HG02642 (cell line): ENCODE measurements around the gene ARAP3.

ENCODE experiments used
- ATAC-seq: cut with Tn5 transposase; IDR thresholded peaks from one replicate; pipeline ENCODE4 v1.9.1; 2021; ENCODE audit warnings: mild to moderate bottlenecking; ENCODE audit not compliant: unreplicated experiment, poor library complexity

Gene ARAP3

DNA sequence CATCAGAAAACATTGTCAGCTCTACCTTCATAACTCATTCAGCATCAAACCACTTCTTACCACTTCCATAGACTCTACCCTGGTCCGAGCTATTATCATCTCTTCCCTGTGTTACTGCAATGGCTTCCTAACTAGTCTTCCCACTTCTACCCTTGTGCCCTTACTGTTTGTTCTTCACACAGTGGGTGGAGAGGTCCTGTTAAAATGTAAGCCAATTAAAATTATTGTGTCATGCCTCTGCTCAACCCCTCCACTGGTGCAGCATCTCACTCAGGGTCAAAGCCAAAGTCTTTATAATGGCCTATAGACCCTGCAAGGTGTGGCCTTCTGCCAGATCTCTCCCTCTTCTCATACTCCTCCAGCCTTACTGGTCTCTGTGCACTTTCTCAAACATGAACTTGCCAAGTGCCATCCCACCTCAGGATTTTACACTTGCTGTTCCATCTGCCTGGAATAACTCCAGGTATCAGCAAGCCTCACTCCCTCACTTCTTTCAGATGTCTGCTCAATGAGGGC lies 22.8 kb upstream of the ARAP3 start:
- no peak for ATAC-seq

DNA sequence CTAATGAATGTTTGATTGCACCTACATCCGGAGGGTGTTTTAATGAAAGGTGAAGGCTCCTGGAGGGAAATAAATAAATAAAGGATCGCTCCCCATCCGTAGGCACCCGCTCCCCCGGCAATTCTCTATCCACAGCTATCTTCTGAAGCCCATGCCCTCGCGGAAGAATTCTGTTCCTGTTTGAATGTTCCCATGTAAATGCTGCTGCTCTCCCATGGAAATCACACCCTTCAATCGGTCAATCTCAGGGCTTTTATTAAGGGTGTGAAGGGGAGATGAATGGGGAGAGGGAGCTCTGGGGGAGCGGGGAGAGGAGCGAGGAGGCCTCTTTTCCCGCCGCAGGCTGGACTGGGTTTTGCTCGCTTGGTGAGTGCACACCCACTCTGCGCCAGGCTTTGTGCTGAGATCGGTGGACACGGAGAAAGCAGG lies 21.1 kb upstream of the ARAP3 start:
- ATAC-seq: no peak

DNA sequence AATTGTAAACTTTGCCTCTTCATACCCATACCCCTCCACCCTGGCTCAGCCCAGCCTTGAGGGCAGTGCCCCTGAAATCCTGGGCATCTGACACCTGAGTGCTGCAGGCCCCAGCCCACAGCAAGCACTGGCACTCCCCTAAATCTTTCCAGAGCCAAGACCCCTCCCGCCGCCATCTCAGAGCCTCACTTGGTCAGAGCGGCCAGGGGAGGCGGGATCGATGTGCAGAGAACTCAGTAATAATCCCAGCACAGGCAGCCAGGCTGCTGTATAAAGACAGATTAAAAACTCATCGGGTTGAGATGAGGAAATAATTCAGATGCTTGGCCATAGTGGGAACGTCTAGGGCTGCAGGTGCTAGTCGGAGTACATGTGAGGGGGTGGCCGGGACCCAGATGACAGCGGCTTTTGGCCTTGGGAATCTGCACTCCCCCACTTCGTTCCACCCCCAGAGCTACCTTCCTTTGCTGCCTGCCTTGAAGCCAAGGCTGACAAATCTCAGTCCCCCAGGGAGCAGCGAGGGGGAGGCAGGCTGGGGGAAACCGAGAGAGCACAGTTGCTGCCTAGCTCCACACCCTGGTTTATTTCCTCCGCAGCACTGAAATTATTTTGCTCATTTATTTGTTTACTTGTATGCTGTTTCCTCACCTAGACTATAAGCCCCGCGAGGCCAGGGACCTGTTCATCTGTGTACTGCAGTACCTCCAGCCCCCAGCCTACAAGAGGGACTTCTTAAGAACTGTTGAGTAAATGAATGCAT lies 19.5 kb upstream of the ARAP3 start:
- ATAC-seq: peak; percentile 78

DNA sequence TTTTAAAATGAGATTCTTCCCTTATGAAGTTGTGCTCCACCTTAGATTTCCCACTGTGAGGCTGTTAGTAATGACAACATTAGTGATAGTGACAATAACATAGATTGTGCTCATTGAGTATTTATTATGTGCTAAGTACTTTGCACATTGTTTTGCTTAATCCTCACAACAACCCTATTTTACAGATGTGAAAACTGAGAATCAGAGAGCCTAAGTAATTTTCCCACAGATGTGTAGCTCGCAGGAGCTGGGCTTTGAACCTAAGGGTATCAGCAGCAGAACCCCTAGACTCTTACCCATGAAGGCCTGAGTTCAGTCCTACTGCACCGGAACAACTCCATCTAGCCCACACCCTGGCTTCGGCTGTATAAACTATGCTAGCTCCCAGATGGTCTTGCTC lies 15.6 kb upstream of the ARAP3 start:
- no peak for ATAC-seq

DNA sequence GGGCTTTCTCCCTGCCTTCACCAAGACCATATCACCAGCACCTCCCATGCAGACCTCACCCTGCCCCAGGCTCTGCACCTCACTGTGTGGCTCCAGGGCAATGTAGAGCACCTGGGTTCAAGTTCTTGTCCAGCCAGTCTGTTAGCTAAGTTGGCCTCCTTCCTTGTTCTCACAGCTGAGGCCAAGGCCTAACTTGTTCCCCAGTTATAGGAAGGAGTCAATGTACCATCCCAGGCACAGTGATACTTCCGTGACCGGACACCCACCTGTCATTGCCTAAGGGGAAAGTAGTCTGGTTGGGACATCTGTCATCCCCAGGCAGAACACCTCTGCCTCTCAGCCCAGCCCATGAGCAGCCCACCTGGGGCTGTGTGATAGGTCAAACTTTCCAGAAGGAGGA lies 14.4 kb upstream of the ARAP3 start:
- ATAC-seq: no peak

DNA sequence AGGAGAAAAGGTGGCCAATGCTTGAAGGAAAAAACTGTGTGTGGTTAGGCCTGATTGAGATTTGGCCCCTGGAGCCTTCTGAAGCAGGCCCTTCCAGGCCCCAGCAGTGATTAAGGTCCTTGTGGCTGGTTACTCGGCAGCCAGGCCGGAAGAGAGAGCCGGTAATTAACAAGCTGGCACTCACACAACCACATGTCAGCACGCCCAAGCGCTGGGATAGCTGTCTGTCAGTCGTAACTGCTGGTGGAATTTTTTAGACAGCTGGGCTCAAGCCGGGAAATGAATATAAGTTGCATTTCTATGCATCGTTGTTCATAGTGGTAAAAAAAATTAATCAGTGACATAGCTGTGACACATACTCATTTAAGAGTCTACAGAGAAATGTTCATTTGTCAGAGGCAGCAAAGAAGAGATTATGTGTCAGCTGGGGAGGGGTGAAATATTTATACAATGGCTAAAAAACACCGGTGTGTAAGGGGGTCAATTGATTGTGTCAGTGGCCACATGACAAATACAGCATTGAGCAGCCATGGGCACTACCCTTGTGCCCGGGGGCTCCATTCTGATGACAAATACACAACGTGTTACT lies 13.7 kb upstream of the ARAP3 start:
- ATAC-seq: no peak

DNA sequence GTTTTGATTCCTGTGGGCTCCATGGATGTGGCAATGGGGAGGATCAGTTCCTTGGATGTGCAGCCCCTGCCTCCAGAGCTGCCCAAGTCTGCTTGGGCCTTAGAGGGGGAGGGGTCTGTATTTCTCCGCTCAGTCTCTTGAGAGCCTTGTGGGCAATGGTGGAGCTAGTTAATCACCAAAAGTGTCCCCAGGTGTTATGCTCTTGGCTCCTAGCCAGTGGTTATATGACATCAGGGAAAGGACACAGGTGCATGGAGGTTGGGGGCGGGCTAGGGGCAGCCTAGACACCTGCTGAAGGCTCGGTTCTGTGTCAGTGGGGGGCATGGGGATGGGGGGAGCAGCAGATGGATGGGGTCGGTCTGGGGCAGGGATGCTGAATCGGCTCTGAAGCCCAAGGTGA lies 12.4 kb upstream of the ARAP3 start:
- no peak for ATAC-seq

DNA sequence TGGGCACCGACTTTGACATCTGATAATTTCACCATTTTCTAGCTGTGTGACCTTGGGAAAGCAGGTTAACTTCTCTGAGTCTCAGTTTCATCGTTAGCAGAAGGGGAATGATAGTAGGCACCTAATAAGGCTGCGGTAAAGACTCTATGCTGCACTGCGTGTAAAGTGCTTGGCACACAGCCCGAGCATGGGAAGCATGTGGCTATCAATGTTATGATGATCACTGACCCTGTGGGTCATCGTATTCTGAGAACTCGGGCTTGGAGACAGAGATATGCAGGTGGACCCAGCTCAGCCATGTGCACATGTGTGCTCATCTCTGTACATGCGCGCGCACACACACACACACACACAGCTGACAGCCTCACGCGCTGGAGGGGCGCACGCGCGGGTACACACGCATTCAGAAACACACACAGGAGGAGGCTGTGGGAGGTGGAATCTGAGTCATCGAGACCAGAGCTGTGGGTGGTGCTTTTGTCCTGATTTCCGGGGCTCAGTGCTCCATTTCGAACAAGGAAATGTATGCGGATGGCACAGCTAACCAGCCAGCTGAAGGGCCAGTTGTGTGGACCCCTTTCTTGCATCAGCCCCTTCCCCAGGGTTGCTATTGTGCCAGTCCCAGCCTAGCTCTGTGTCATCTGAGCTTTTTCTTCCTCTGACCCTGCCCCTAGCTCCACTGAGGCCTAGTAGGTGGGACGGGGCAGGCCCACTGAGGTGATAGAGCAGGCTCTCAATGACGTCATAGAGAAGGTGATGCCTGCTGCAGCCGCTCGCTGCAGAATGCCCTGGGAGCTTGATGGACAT lies 11.1 kb upstream of the ARAP3 start:
- no peak for ATAC-seq

DNA sequence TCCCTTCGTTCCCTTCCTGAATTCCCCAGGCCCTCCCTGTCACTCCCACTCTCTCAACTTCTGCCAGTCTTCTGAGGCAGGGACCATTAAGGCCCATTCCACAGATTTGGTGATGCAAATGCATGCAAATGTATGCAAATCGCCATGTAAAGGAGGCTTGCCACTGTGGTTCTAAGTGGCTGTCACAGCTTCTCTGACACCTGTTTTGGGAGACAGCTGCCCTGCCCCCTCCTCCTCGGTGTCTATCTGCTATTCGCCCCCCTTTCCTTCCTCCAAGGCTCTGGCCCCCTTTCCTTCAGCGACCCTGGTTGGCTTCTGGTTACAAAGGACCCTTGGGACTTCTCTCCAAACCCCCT lies 10.5 kb upstream of the ARAP3 start:
- no peak for ATAC-seq

DNA sequence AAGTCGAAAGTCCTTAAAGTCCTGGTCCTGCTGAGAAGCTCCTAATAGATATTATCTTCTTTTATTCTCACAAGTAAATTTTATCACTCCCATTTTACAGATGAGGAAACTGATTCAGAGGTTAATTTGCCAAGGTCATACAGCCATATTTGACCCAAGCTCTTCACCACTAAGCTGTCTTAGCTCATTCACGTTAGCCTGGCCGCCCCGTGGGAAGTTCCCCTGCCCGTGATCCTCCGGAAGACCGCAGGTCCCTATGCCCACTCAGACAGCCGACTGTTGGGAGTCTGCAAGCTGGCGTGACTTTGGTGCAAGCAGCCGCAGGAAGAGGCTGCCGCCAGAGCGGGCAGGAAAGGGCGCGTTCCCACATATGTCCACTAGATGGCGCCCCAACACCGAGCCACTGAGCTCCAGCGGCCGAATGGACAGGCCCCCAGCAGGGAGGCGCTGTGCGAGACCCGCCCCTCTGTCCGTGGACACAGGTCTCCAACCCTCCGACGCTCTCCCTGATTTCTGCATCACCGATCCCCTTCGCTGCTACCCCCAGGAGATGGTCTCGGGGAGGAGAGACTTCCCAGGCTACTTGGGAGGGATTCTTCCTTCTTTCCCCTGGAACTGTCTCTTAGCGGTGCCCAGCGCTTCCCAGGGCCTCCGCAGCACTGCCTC lies 10.0 kb upstream of the ARAP3 start:
- ATAC-seq: peak; percentile 95

DNA sequence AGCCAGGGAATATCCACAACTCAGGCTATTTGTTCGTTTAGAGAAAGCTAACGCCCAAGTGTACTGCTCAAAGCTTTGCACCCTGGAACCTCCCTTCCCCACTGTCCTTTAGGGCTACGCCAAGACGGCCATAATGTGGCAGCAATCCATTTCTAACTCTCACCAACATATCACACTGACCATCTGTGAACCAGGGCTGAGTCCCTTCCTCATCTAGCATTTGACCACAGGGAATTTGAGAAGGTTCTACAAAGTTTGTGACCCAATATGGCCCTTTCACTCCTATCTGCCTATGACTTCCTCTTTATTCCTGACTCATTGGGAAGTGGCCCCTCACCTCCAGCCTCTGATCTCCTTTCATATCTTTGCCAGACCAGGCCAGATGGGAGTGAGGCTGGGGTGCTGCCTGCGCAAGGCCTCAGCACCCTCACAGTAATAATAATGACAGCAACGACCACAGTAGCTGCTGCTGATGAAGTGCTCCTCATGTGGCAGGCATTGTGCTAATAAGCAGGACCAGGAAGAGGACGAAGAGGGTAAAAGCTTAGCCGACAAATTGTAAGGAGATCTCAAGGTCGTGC lies 9.3 kb upstream of the ARAP3 start:
- ATAC-seq: no peak

DNA sequence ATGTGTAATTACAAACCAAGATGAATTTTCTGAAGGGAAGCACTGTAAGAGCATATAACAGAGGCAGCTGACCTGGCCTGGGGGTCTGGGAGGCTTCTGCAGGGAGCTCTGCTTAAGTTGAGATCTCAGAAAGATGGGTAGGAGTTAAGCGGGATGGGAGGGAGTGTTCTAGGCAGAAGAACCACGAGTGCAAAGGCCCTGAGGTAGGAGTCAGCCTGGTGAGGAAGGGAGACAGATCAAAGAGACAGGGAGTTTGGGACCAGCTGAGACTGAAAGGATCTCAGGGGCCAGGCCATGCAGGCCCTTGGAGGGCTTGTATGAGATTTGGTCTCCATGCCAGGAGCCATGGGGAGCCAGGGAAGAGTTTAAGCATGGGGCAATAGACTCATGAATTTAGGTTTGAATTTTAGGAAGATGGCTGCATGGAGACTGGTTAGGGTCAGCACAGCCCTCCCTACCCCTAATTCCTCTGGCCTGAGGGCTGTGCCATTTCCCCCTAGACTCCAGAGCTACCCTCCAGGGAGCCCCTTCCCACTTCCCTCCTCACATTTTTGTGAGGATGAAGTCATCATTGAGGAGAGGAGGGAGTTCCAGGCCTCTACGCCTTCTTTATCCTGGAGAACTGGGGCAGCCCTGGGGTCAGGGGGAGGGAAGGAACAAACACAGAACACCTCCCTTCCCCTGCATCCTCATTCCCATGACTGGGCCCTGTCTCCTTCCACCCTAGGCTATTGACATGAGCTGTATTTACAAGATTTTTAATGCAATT lies 4.8 kb upstream of the ARAP3 start:
- ATAC-seq: no peak

DNA sequence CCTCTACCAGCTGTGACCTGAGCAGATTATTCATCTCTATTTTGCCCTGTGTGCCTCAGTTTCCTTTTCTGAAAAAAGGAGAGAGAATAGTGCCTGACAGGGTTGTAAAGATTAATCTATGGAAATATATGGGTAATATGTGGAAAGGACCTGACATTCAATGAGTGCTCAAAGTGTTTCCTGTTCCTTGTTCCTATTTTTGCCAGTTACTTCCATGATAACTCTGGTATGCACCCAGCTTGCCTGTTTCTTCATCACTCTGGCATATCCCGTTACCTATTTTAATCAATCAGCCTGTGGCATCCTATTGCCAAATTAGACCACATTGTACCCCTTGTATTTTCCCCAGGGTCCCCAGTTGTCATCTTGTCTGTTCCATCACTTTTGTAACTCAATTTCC lies 3.6 kb upstream of the ARAP3 start:
- ATAC-seq: no peak

DNA sequence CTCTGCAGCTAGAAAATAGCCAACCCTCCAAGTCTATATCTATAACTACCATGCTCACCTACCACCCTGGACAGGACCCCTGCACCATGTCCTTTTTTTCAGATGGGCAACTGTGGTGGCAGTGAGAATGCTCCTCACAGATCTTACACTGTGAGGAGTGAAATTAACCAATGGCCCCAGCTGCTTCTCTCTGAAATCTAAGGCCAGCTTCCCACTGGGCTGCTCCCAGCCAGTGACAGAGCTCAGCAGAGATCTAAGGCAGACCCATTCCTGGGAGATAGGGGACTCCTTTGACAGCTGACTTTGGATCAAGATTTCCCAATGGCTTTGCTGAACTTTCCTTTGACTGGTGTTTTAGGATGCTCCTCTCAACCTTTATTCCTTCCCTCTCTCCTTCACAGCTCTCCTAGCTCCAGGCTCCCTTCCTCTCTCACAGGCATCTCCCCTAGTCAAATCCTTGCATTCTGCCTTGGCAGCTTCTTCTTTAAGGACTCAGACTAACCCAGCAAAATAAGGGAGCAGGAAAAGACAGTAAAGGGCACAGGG lies 1.6 kb upstream of the ARAP3 start:
- ATAC-seq: no peak

DNA sequence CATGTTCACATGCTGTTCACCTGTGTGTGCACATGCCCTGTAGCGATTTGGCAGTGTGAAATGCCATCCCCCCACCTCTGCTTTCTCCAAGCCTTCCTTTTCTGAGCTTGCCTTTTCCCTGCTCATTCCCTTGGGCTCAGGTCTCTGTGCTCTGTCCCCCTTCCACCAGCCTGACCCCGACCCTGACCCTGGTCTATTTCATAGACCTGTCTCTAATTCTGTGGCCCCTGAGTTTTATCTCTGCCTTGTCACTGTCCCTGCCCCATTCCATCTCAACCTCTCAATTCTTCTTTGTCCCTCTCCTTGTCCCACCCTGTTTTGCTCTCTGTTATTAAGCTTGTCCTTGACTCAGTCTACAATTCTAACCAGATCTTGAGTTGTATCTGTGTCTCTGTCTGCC lies 735 bp downstream of the ARAP3 start:
- no peak for ATAC-seq

DNA sequence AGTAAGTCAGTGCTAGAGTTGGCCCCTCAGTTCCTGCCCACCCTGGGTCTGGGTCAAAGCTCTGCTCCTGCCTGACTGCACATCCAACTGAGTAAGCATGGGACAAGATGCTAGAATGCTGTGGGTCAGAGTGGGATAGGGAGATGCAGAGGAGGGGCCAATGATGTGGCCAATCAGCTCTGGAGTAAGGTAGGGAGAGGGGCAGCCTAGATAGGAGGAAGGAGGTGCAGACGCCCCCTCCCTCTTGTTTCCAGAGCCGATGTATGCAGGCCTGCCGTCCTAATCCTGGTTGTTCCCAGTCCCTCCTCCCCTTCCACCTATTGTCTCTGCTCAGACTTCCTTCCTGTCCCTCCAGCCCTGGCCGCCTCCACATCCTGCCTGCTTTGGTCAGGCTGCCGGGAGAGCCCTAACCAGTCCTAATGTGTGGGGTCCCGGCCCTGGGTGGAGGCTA lies 1.3 kb downstream of the ARAP3 start:
- no peak for ATAC-seq

DNA sequence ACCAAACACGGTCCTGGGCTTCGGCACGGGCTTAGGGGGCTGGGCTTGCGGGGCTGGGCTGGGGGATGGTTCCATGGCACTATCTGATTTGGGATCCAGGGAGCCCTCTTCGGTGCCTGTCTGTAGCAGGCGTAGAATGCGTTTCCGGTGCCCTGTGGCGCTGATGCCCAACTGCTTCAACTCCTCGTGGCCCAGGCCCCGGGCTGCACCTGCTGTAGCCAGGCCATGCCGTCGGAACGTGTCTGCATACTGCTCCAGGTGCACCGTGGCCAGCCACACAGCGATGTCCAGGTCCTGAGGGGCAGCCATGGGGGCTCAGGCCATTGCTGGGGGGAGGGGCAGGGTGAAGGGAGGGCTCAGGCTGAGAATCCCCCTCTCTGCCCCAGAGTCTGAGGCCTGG lies 1.9 kb downstream of the ARAP3 start:
- no peak for ATAC-seq

DNA sequence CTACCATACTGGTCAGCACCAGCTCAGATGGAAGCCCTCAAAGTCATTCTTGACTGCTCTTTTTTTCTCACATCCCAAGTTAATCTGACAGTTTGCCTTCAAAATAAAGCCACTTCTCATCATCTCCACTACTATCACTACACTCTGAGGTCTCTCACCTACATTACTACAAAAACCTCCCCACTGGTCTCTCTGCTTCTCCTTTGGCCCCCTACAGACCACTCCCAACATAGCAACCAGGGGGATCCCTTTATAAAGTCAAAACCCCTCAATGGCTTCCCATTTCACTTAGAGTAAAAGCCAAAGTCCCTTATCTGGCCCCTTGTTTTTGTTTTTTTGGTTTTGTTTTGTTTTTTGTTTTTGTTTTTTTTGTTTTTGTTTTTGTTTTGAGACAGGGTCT lies 4.6 kb downstream of the ARAP3 start:
- ATAC-seq: no peak

DNA sequence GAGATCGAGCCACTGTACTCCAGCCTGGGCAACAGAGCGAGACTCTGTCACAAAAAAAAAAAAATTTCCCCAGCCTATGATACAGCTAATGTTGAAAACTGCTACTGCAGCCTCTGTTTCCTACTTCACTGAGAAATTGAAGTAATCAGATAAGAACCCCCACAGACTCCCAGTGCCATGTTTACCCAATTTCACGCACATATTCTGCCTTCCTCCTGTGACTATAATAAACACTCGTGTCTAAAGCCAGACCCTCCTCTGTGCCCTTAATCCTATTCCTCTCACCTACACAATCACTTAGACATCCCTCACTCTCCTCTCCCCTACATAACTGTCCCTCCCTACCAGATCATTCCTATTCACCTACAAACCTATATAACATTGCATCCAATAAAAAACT lies 6.4 kb downstream of the ARAP3 start:
- no peak for ATAC-seq
